Measurements from ENCODE around the gene POLG2. TPM values are rescaled to one million over a fixed set of nuclear protein-coding genes. Genes with fewer than 3 reads are reported as not detected.
"Not testable (repeated sequence)": the region's sequence is repeated elsewhere in the genome, so short reads cannot be mapped to it uniquely, and the experiment has no call there.

POLG2 gene
- total and polyA plus RNA-seq, 11 donors: 1.4 to 8.7 (median 5.7) TPM

DNA sequence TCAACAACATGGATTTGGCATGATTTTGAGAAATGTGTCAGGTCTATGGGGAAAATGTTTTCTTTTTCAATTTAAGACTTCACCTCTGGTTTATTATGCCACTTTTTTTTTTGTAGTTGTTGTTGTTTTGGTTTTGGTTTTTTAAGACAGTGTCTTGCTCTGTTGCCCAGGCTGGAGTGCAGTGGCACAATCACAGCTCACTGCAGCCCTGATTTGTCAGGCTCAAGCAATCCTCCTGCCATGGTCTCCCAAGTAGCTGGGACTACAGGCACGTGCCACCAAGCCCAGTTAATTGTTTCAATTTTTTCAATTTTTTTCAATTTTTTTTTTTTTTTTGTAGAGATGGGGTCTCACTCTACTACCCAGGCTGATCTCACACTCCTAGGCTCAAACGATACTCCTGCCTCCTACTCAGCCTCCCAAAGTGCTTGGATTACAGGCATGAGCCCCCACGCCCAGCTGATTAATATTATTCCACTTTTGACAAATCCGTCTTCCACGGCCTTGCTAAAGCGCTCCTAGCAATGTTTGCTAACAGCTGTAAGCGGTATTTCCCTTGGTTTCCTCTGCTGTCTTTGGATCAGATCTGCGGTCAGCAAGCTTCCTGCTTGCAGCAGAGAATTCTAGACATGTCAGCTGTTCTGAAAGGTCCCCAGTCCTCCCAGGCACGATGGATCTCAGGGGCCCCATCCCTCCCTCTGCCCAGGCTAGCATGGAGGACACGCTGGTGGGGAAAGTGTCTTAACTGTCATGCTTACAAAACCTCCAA, 54.9 kb downstream of the POLG2 start:
- Histone ChIP-seq H3K27ac (peak overlapping the region in 7 of 12 donors; percentile 17 to 93 (median 68)), H3K4me3 (peak overlapping the region in 2 of 12 donors; percentile 9 to 11), H3K9me3 (peaks cover 0 to 31% (median 9%) of the 10 kb centered on the region in 12 donors), H3K4me1 (peaks cover 0 to 39% (median 2%) of the 10 kb centered on the region in 12 donors), H3K36me3 (no peaks in the 10 kb centered on the region), H3K27me3 (no peaks in the 10 kb centered on the region)
- intact Hi-C loops (cut with DNase I): no loop called here
- DNase-seq (peak in 4 of 5 donors; percentile 36 to 48 (median 41)), ATAC-seq (peak; percentile 71 to 90 (median 84))
- TF ChIP-seq, protein P1, sequence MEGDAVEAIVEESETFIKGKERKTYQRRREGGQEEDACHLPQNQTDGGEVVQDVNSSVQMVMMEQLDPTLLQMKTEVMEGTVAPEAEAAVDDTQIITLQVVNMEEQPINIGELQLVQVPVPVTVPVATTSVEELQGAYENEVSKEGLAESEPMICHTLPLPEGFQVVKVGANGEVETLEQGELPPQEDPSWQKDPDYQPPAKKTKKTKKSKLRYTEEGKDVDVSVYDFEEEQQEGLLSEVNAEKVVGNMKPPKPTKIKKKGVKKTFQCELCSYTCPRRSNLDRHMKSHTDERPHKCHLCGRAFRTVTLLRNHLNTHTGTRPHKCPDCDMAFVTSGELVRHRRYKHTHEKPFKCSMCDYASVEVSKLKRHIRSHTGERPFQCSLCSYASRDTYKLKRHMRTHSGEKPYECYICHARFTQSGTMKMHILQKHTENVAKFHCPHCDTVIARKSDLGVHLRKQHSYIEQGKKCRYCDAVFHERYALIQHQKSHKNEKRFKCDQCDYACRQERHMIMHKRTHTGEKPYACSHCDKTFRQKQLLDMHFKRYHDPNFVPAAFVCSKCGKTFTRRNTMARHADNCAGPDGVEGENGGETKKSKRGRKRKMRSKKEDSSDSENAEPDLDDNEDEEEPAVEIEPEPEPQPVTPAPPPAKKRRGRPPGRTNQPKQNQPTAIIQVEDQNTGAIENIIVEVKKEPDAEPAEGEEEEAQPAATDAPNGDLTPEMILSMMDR (IDR thresholded peaks at IDR 0.05): no peak
- 36 to 49% (median 40%) methylated on average over 10 of the region's 10 CpGs for WGBS, 4 donors

- ATAC-seq: no peak
- H3K4me3 ChIP-seq: no peak overlapping the region
- H3K27ac ChIP-seq: no peak overlapping the region
- TF ChIP-seq, protein P1 (IDR thresholded peaks at IDR 0.05): no peak
- TF ChIP-seq POLR2A (IDR thresholded peaks at IDR 0.05): no peak
- H3K4me1 ChIP-seq: peaks cover 0 to 39% (median 2%) of the 10 kb centered on the region in 12 donors
- no peaks in the 10 kb centered on the region for H3K27me3 ChIP-seq
- intact Hi-C loops (cut with DNase I): loop anchor here in 1 of 10 donors (10.0 kb wide), 1 partner anchor 205 kb away; no protein-coding TSS in a partner anchor
- 88 to 97% (median 89%) methylated on average over 2 of the region's 2 CpGs for WGBS, 4 donors
- no peaks in the 10 kb centered on the region for H3K36me3 ChIP-seq
- DNase-seq: no peak
- peaks cover 0 to 31% (median 9%) of the 10 kb centered on the region in 12 donors for H3K9me3 ChIP-seq
These were observed 56.9 kb downstream of the POLG2 start for GRCh38 chr17:64439956-64440355.

DNA sequence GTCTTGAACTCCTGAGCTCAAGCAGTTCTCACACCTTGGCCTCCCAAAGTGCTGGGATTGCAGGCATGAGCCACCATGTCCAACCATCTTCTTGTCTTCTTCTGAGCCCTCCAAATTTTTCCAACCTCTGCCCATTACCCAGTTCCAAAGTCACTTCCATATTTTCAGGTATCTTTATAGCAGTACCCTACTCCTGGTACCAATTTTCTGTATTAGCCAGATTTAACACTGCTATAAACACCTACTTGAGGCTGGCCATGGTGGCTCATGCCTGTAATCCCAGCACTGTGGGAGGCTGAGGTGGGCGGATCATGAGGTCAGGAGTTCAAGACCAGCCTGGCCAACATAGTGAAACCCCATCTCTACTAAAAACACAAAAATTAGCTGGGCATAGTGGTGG, 57.3 kb downstream of the POLG2 start:
- H3K4me3 ChIP-seq, H3K27me3 ChIP-seq, DNase-seq, H3K27ac ChIP-seq, H3K36me3 ChIP-seq, ATAC-seq: not testable (repeated sequence)
- whole genome bisulfite sequencing, 4 donors: 95 to 100% (median 98%) methylated on average over 1 of the region's 1 CpG
- H3K4me1 ChIP-seq: peaks cover 0 to 39% (median 2%) of the 10 kb centered on the region in 12 donors
- H3K9me3 ChIP-seq: peaks cover 0 to 31% (median 9%) of the 10 kb centered on the region in 12 donors
- intact Hi-C loops (cut with DNase I): loop anchor here in 1 of 10 donors (10.0 kb wide), 1 partner anchor 205 kb away; no protein-coding TSS in a partner anchor

- Histone ChIP-seq H3K36me3 (no peaks in the 10 kb centered on the region), H3K9me3 (peaks cover 0 to 31% (median 9%) of the 10 kb centered on the region in 12 donors), H3K27me3 (no peaks in the 10 kb centered on the region), H3K4me3 (no peak overlapping the region), H3K4me1 (peaks cover 0 to 27% (median 2%) of the 10 kb centered on the region in 12 donors), H3K27ac (no peak overlapping the region)
- TF ChIP-seq, protein P1 (IDR thresholded peaks at IDR 0.05): no peak
- no peak for TF ChIP-seq POLR2A (IDR thresholded peaks at IDR 0.05)
- no peak for ATAC-seq
- WGBS, 4 donors: 90 to 98% (median 92%) methylated on average over 5 of the region's 5 CpGs
- no peak for DNase-seq
- intact Hi-C loops (cut with DNase I): loop anchor here in 1 of 10 donors (10.0 kb wide), 1 partner anchor 207 kb away; no protein-coding TSS in a partner anchor
These were observed 58.8 kb downstream of the POLG2 start for GRCh38 chr17:64437944-64438525.
